HG03432 (cell line): Measurements from ENCODE around the gene ITPR3.

ENCODE experiments used
- ATAC-seq: cut with Tn5 transposase; IDR thresholded peaks from one replicate; pipeline ENCODE4 v1.9.1; 2021; ENCODE audit warnings: mild to moderate bottlenecking, moderate library complexity; ENCODE audit not compliant: unreplicated experiment

ITPR3 gene

GRCh38 chr6:33664506-33665057 is 43.5 kb downstream of the ITPR3 start:
- no peak for ATAC-seq

GRCh38 chr6:33665957-33666356 is 44.8 kb downstream of the ITPR3 start:
- ATAC-seq, result no peak

DNA sequence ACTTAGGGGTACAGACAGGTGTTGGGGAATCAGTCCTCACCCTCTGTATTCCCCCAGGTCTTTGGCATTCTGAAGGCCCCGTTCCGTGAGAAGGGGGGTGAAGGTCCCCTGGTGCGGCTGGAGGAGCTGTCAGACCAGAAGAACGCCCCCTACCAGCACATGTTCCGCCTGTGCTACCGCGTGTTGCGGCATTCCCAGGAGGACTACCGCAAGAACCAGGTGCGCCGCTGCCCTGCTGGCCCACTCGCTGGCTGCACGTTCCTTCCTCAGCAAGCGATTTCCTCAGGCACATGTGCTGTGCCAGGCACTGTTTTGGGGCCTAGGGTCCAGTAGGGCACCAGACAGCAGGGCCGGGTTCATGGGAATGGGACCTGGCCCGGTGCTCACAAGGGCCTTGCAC is 46.0 kb downstream of the ITPR3 start:
- no peak for ATAC-seq

DNA sequence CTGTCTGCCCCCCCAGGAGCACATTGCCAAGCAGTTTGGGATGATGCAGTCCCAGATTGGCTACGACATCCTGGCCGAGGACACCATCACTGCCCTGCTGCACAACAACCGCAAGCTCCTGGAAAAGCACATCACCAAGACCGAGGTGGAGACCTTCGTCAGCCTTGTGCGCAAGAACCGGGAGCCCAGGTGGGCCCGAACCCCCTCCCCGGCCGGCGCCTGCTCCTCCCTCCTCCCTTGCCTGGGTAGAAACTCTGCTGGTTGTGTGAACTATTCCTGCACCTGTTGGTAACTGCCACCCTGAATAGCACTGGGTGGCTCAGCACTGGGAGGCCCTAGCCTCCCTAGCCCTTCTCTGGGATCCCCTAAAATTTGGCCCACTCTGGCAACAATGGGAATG is 46.7 kb downstream of the ITPR3 start:
- ATAC-seq, result no peak

GRCh38 chr6:33668328-33668727 is 47.2 kb downstream of the ITPR3 start:
- ATAC-seq, result no peak

DNA sequence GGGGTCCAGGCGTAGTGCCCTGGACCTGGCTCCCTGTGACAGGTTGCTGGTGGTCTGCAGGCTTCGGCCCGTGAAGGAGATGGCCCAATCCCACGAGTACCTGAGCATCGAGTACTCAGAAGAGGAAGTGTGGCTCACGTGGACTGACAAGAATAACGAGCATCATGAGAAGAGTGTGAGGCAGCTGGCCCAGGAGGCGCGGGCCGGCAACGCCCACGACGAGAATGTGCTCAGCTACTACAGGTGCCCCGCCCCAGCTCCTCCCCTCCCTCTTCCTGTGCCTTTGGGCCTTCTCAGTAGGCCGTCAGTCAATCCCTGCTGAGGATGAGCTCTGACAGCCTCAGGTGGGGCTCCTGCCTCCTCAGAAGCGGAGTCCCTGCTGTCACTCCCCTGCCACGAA is 47.8 kb downstream of the ITPR3 start:
- ATAC-seq, result no peak

DNA sequence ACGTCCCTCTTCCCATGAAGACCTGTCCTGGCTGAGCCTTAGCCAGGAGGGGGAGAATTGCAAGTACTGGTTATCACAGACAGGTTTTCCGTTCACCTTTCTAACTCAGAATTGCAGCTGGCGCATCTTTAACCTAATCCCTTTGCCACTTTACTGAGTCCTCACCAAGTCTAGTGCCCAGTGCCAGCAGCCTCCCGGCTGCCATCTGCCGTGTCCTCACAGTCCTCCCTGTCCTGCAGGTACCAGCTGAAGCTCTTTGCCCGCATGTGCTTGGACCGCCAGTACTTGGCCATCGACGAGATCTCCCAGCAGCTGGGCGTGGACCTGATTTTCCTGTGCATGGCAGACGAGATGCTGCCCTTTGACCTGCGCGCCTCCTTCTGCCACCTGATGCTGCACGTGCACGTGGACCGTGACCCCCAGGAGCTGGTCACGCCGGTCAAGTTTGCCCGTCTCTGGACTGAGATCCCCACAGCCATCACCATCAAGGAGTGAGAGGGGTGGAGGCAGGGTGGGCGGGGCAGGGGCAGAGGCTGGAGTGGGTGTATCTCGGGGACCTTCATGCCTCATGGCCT is 49.1 kb downstream of the ITPR3 start:
- no peak for ATAC-seq

DNA sequence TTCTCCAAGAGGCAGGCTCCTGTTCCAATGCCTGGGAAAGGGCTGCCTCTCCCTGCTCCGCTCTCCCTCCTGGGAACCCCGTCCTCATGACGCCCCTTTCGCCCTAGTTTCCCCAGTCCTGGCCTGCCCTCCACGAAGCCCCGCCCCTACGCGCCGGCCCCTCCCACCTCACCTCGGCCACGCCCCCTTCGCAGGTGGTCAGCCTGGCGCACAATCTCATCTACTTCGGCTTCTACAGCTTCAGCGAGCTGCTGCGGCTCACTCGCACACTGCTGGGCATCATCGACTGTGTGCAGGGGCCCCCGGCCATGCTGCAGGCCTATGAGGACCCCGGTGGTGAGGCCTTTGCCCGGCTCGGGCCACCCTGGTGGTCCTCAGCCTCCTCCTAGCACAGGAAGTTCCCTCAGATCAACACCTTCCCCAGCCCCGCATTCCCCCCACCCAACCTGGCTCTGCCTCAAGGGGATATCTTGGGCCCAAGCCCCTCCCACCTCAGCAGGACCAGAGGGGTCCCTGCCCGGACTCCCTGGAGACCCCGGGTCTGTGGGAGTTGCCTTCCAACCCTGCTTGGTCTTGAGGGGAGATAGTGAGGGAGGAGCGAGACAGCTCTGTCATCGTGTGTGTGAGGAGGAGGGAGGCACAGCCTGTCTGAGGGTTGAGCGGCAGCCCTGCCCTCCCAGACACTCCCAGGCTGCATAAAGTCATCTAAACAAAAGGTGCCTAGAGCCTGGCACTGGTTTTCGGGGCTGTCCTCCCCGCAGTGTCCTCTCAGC is 50.0 kb downstream of the ITPR3 start:
- no peak for ATAC-seq

- no peak for ATAC-seq
Observed at GRCh38 chr6:33671744-33672072, 50.6 kb downstream of the ITPR3 start.

DNA sequence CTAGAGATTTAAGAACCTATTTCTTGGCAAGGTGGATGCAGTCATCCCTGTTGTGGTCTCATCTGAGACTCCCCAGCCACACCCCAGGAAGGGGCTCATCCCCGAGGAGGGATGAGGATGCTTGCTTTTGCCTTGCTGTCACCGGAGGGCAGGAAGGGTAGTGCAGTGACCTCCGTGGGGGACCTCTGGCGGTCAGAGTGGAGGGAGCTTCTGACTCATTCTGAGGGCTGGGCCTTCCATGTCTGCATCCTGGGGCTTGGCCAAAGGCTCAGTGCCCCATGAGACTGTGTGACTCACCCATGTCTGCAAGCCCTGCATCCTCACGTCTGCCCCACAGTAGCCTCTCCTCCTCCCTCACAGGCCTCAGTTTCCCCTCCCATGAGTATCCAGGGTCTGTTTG is 51.7 kb downstream of the ITPR3 start:
- ATAC-seq, result no peak

DNA sequence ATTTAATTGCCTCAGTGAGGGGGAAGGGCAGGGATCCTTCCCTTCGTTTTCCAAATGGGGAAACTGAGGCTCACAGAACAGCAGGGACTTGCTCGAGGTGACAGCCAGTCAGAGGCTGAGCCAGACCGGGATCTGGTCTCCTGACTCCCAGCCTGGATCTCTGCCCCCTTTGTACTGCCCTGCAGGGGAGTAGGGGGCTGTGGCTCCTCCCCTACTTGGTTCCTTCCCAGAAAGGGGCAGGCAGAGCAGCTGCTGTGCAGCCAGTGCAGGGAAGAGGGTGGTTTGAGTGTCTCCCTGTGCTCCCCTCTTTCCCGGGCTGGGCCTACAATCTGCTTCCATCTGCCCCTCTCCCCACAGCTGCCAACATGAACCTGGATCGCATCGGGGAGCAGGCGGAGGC is 52.7 kb downstream of the ITPR3 start:
- no peak for ATAC-seq

- no peak for ATAC-seq
Observed at GRCh38 chr6:33675968-33676367, 54.8 kb downstream of the ITPR3 start.

DNA sequence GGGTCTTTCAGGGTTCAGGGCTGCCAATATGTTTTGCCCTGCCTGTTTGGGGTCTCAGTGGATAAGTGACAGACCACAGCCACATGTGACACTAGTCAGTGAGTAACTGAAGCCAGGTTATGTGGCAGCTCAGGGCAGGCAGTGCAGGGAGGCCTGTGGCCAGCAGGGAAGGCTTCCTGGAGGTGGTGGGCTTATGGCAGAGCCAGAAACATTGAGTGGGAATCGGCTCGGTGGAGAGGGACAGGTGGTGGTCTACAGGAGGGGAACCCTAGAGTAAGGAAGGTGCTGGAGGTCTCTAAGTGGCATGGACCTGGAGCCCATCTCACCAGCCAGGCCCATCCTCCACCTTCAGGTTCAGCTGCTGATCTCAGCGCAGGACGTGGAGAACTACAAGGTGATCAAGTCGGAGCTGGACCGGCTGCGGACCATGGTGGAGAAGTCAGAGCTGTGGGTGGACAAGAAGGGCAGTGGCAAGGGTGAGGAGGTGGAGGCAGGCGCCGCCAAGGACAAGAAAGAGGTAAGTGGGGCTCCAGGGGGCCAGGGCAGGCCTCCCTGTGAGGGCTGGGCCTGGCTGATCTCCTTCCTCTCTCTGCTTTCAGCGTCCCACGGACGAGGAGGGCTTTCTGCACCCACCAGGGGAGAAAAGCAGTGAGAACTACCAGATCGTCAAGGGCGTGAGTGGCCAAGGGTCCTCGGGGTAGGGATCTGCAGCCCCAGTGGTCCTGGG is 55.5 kb downstream of the ITPR3 start:
- no peak for ATAC-seq

DNA sequence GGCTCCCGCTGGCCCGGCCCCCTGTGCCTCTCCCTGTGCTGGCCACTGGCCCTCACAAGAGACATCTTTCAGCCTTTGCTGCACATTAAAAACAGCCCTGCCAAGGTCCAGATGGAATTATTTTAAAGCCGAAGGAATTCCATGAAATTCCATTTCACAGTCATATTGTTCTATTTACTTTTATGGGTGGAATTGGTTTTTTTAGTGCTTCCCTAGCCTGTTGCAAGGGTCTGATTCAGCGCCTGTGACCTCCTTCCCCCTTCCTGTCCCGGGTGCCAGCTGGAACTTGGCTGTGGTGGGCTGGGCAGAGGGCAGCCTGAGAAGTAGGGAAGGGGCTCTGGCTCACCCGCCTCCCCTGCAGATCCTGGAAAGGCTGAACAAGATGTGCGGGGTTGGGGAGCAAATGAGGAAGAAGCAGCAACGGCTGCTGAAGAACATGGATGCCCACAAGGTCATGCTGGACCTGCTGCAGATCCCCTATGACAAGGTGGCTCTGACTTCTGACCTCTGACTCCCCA is 56.1 kb downstream of the ITPR3 start:
- ATAC-seq, result no peak

- no peak for ATAC-seq
Observed at GRCh38 chr6:33677689-33678088, 56.6 kb downstream of the ITPR3 start.

DNA sequence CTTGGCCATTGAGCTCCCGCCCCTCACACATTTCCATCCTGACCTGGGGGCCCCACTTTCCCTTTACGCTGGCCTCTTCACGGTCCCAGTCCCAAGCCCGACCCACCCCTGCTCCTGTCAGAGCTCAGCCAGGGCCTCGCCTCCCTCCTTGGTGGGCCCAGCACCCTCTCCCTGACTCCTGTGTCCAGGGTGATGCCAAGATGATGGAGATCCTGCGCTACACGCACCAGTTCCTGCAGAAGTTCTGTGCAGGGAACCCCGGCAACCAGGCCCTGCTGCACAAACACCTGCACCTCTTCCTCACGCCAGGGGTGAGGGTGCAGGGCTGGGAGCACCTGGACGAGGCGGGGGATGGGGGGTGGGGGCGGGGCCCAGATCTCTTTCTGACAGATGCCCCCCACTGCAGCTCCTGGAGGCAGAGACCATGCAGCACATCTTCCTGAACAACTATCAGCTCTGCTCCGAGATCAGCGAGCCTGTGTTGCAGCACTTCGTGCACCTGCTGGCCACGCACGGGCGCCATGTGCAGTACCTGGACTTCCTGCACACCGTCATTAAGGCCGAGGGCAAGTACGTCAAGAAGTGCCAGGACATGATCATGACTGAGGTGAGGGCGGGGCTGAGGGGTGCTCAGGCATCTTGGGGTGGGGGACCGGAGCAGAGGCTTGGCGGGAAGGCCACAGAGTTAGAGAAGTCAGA is 57.3 kb downstream of the ITPR3 start:
- ATAC-seq, result no peak

- no peak for ATAC-seq
Observed at GRCh38 chr6:33678932-33679490, 57.9 kb downstream of the ITPR3 start.

DNA sequence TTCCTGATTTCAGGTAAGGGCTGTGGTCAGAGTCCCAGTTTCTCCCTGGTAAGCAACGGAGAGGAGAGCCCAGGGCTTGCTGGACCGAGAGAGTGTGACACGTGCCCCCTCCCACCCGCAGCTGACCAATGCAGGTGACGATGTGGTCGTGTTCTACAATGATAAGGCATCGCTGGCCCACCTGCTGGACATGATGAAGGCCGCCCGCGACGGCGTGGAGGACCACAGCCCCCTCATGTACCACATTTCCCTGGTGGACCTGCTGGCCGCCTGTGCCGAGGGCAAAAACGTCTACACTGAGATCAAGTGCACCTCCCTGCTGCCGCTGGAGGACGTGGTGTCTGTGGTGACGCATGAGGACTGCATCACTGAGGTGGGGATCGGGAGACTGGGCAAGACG is 58.6 kb downstream of the ITPR3 start:
- no peak for ATAC-seq

GRCh38 chr6:33682341-33682740 is 61.2 kb downstream of the ITPR3 start:
- no peak for ATAC-seq

GRCh38 chr6:33683051-33683571 is 62.0 kb downstream of the ITPR3 start:
- ATAC-seq, result no peak
